Natural killer cell (primary cell): ENCODE data around the gene CCDC146. TPM values are rescaled to one million over a fixed set of nuclear protein-coding genes. Genes with fewer than 3 reads are reported as not detected.

Source experiments
- ATAC-seq, 3 donors: fragments of 150-1000 bp in 2 of 3; fragments of 200-7000 bp in 1 of 3; cut with Tn5 transposase; 1 replicate in 1 of 3; 2 replicates in 2 of 3; pipeline ENCODE4 v1.10.0; 2021; ENCODE audit warnings: mild to moderate bottlenecking in 2 of 3, moderate library complexity in 2 of 3
- DNase-seq, 2 donors: peaks; one replicate each; pipeline versions ENCODE4 v3.0.0 to v3.0.0-alpha.2; 2013 to 2021; ENCODE audit warnings: mixed read lengths in 1 of 2
- H3K27ac ChIP-seq: one replicate; pipeline ENCODE4 v1.5.1; 2013; ENCODE audit warnings: mild to moderate bottlenecking, low read length
- H3K27me3 ChIP-seq: one replicate; pipeline ENCODE4 v1.6.1; 2013; ENCODE audit warnings: low read length; ENCODE audit not compliant: control insufficient read depth, insufficient read depth
- H3K36me3 ChIP-seq: one replicate; pipeline ENCODE4 v1.6.1; 2013; ENCODE audit warnings: low read length; ENCODE audit not compliant: control insufficient read depth, insufficient read depth
- H3K4me1 ChIP-seq: one replicate; pipeline ENCODE4 v1.6.1; 2013; ENCODE audit warnings: low read length; ENCODE audit not compliant: control insufficient read depth, insufficient read depth
- H3K4me3 ChIP-seq: one replicate; pipeline ENCODE4 v1.5.1; 2013; ENCODE audit warnings: low read length
- H3K9me3 ChIP-seq: one replicate; pipeline ENCODE4 v1.6.1; 2013; ENCODE audit warnings: low read length; ENCODE audit not compliant: control insufficient read depth, insufficient read depth
- H3K27ac Mint-ChIP-seq, 2 donors: one replicate each; pipeline ENCODE4 v1.8.0; 2022; ENCODE audit warnings: mild to moderate bottlenecking in 2 of 2, mixed read lengths in 2 of 2, moderate library complexity in 1 of 2
- H3K27me3 Mint-ChIP-seq, 2 donors: one replicate each; pipeline ENCODE4 v1.8.0; 2022; ENCODE audit warnings: low read depth in 2 of 2, mixed read lengths in 2 of 2
- H3K36me3 Mint-ChIP-seq: one replicate; pipeline ENCODE4 v1.8.0; 2022; ENCODE audit warnings: mixed read lengths
- H3K4me1 Mint-ChIP-seq, 2 donors: one replicate each; pipeline ENCODE4 v1.8.0; 2022; ENCODE audit warnings: mixed read lengths in 2 of 2
- H3K4me3 Mint-ChIP-seq: one replicate; pipeline ENCODE4 v1.8.0; 2022; ENCODE audit warnings: mild to moderate bottlenecking, moderate library complexity, mixed read lengths
- H3K9me3 Mint-ChIP-seq, 2 donors: one replicate each; pipeline ENCODE4 v1.8.0; 2022; ENCODE audit warnings: mixed read lengths in 2 of 2
- CTCF ChIP-seq: fragments of 200-600 bp; IDR thresholded peaks from one replicate; pipeline ENCODE4 v1.8.0; 2022; ENCODE audit warnings: antibody characterized with exemption
- WGBS: methylation state at CpG from one replicate; pipeline ENCODE4 v1.1.7; 2013; ENCODE audit warnings: missing lambda C conversion rate; ENCODE audit not compliant: insufficient coverage; 5-methylcytosine and 5-hydroxymethylcytosine counted together
- intact Hi-C: fragments of 100-400 bp; cut with micrococcal nuclease; formaldehyde crosslinking; loops from one replicate; pipeline ENCODE4 v1.14.2; 2022
- total RNA-seq, 4 donors: library from RNA; stranded (reverse); fragments of 120-200 nt in 1 of 4; gene quantifications; one replicate each; pipeline versions ENCODE4 v1.2.3 to v1.2.4, GENCODE V29; 2013 to 2022

Gene CCDC146
- total RNA-seq, 3 donors from 2014 or later (not counting 1 experiment from before 2014, with no cell fraction given): 20.1 to 25.6 (median 24.0) TPM

GRCh38 chr7:77282897-77283296 is 160.5 kb downstream of the CCDC146 start:
- H3K4me1 Mint-ChIP-seq: peaks cover 0 to 5% of the 10 kb centered on the region in 2 donors
- peaks cover 14% of the 10 kb centered on the region for H3K36me3 Mint-ChIP-seq
- no peak overlapping the region for H3K27ac ChIP-seq
- H3K9me3 ChIP-seq: no peaks in the 10 kb centered on the region
- 100% methylated on average over 1 of the region's 1 CpG for WGBS
- peaks cover 4% of the 10 kb centered on the region for H3K36me3 ChIP-seq
- H3K4me3 ChIP-seq: no peak overlapping the region
- intact Hi-C loops: no loop called here
- H3K4me1 ChIP-seq: no peaks in the 10 kb centered on the region
- DNase-seq: no peak
- no peak for ATAC-seq
- H3K27me3 Mint-ChIP-seq: no peaks in the 10 kb centered on the region
- H3K9me3 Mint-ChIP-seq: peaks cover 0 to 2% of the 10 kb centered on the region in 2 donors
- H3K27me3 ChIP-seq: no peaks in the 10 kb centered on the region
- no peak overlapping the region for H3K27ac Mint-ChIP-seq
- H3K4me3 Mint-ChIP-seq: no peak overlapping the region
- no peak for TF ChIP-seq CTCF

GRCh38 chr7:77284005-77284404 is 161.6 kb downstream of the CCDC146 start:
- no peak overlapping the region for H3K4me3 ChIP-seq
- H3K27me3 Mint-ChIP-seq: no peaks in the 10 kb centered on the region
- no peaks in the 10 kb centered on the region for H3K27me3 ChIP-seq
- no peak for ATAC-seq
- H3K36me3 Mint-ChIP-seq: peaks cover 16% of the 10 kb centered on the region
- H3K9me3 Mint-ChIP-seq: peaks cover 0 to 2% of the 10 kb centered on the region in 2 donors
- H3K27ac ChIP-seq: no peak overlapping the region
- H3K4me1 ChIP-seq: no peaks in the 10 kb centered on the region
- WGBS: 96% methylated on average over 2 of the region's 4 CpGs
- DNase-seq: no peak
- H3K27ac Mint-ChIP-seq: no peak overlapping the region
- intact Hi-C loops: no loop called here
- H3K36me3 ChIP-seq: peaks cover 7% of the 10 kb centered on the region
- peaks cover 5% of the 10 kb centered on the region for H3K9me3 ChIP-seq
- peaks cover 0 to 5% of the 10 kb centered on the region in 2 donors for H3K4me1 Mint-ChIP-seq
- no peak for TF ChIP-seq CTCF
- H3K4me3 Mint-ChIP-seq: no peak overlapping the region

GRCh38 chr7:77284616-77285015 is 162.2 kb downstream of the CCDC146 start:
- Mint-ChIP-seq H3K4me1 (peaks cover 0 to 5% of the 10 kb centered on the region in 2 donors), H3K36me3 (peaks cover 16% of the 10 kb centered on the region), H3K9me3 (peaks cover 0 to 2% of the 10 kb centered on the region in 2 donors), H3K4me3 (no peak overlapping the region), H3K27ac (no peak overlapping the region), H3K27me3 (no peaks in the 10 kb centered on the region)
- 90% methylated on average over 2 of the region's 2 CpGs for WGBS
- no peaks in the 10 kb centered on the region for H3K4me1 ChIP-seq
- TF ChIP-seq CTCF: no peak
- no peak overlapping the region for H3K27ac ChIP-seq
- no peaks in the 10 kb centered on the region for H3K27me3 ChIP-seq
- ATAC-seq (no peak), DNase-seq (no peak)
- H3K9me3 ChIP-seq: peaks cover 5% of the 10 kb centered on the region
- peaks cover 7% of the 10 kb centered on the region for H3K36me3 ChIP-seq
- intact Hi-C loops: no loop called here
- no peak overlapping the region for H3K4me3 ChIP-seq

GRCh38 chr7:77288676-77289320 is 166.4 kb downstream of the CCDC146 start:
- Mint-ChIP-seq H3K4me1 (peaks cover 0 to 7% of the 10 kb centered on the region in 2 donors), H3K4me3 (no peak overlapping the region), H3K27me3 (no peaks in the 10 kb centered on the region), H3K9me3 (peaks cover 0 to 2% of the 10 kb centered on the region in 2 donors), H3K36me3 (peaks cover 16% of the 10 kb centered on the region), H3K27ac (no peak overlapping the region)
- no peak overlapping the region for H3K27ac ChIP-seq
- TF ChIP-seq CTCF: no peak
- peaks cover 7% of the 10 kb centered on the region for H3K36me3 ChIP-seq
- DNase-seq: no peak
- WGBS: 78% methylated on average over 7 of the region's 7 CpGs
- peaks cover 5% of the 10 kb centered on the region for H3K9me3 ChIP-seq
- H3K27me3 ChIP-seq: no peaks in the 10 kb centered on the region
- no peak for ATAC-seq
- H3K4me3 ChIP-seq: no peak overlapping the region
- intact Hi-C loops: no loop called here
- H3K4me1 ChIP-seq: no peaks in the 10 kb centered on the region
